Heart left ventricle (tissue), 16 donors: Measurements from ENCODE around the gene CDH12. TPM values are rescaled to one million over a fixed set of nuclear protein-coding genes. Genes with fewer than 3 reads are reported as not detected.

ENCODE experiments used
- ATAC-seq, 4 donors: fragments of 200-7000 bp; cut with Tn5 transposase; one replicate each; pipeline ENCODE4 v1.9.1; 2020 to 2022; ENCODE audit warnings: moderate library complexity in 4 of 4, mild to moderate bottlenecking in 3 of 4, moderate number of reproducible peaks in 1 of 4
- DNase-seq, 5 donors: peaks; one replicate each; pipeline ENCODE4 v3.0.0-alpha.2; 2020
- H3K27ac ChIP-seq, 12 donors: fragments of 200-600 bp; sonication (generic) in 4 of 12; one replicate each; pipeline versions ENCODE4 v1.5.0 to v1.8.0; 2016 to 2022; ENCODE audit warnings: mild to moderate bottlenecking in 2 of 12
- H3K27me3 ChIP-seq, 9 donors: fragments of 200-600 bp; sonication (generic) in 2 of 9; one replicate each; pipeline versions ENCODE4 v1.5.1 to v1.8.0; 2016 to 2022; ENCODE audit warnings: mild to moderate bottlenecking in 3 of 9
- H3K36me3 ChIP-seq, 9 donors: fragments of 200-600 bp; sonication (generic) in 2 of 9; one replicate each; pipeline versions ENCODE4 v1.5.0 to v1.8.0; 2018 to 2022; ENCODE audit warnings: mild to moderate bottlenecking in 2 of 9
- H3K4me1 ChIP-seq, 12 donors: fragments of 200-600 bp; sonication (generic) in 4 of 12; one replicate each; pipeline versions ENCODE4 v1.5.0 to v1.8.0; 2016 to 2022; ENCODE audit warnings: mild to moderate bottlenecking in 3 of 12
- H3K4me3 ChIP-seq, 12 donors: fragments of 200-600 bp; sonication (generic) in 4 of 12; one replicate each; pipeline versions ENCODE4 v1.5.0 to v1.8.0; 2017 to 2022; ENCODE audit warnings: mild to moderate bottlenecking in 9 of 12, moderate library complexity in 4 of 12
- H3K9me3 ChIP-seq, 12 donors: fragments of 200-600 bp; sonication (generic) in 4 of 12; one replicate each; pipeline versions ENCODE4 v1.5.0 to v1.8.0; 2016 to 2022; ENCODE audit warnings: mild to moderate bottlenecking in 1 of 12
- POLR2A ChIP-seq, 2 donors: fragments of 450-650 bp; IDR thresholded peaks; one replicate each; pipeline ENCODE4 v1.6.1; 2017; ENCODE audit warnings: antibody characterized with exemption in 2 of 2, mild to moderate bottlenecking in 2 of 2, moderate library complexity in 2 of 2
- WGBS, 4 donors: extraction: QIAGEN DNeasy Blood & Tissue Kit in 2 of 4; methylation state at CpG; one replicate each; pipeline versions ENCODE4 v1.1.5 to v1.1.7; 2013 to 2018; 5-methylcytosine and 5-hydroxymethylcytosine counted together
- intact Hi-C, 10 donors: fragments of 100-400 bp; cut with DNase I; formaldehyde crosslinking; loops; one replicate each; pipeline versions ENCODE4 v1.11.1 to v1.14.2; 2022
- polyA plus RNA-seq, 2 donors: library from polyadenylated mRNA; stranded (reverse); fragments of 200-250 nt; gene quantifications; one replicate each; pipeline ENCODE4 v1.2.3, GENCODE V29; 2013
- total RNA-seq, 9 donors: library from RNA; depleted of rRNA in 2 of 9; stranded (reverse); fragments of >200 nt in 2 of 9; fragmentation: NEBNext Ultra II Directional in 3 of 9; extraction: Animal tissue kit (Norgen Biotek cat#: 25700) in 3 of 9; gene quantifications; one replicate each; pipeline versions ENCODE4 v1.1.0 to v1.2.4, GENCODE V29; 2016 to 2023
- TF ChIP-seq, protein P1 (sequence below), 12 donors: fragments of 200-600 bp; sonication (generic) in 4 of 12; IDR thresholded peaks; one replicate each; pipeline versions ENCODE4 v1.5.0 to v1.8.0; 2018 to 2022; ENCODE audit warnings: antibody characterized with exemption in 12 of 12, mild to moderate bottlenecking in 5 of 12
- donor health status: ischemic (EF 13 %, LVEDD 7.1; RV severe dilation, severe dysfunction).
- donor health status: healthy with polysubstance abuse.
- donor health status: DM: no; HTN: yes; CAD: no.
- donor health status: DM: no; HTN: no; CAD: no.
- donor health status: ischemic (EF 25% LVEDD 6.9; RV normal size, moderate dysfunction).
- donor health status: ischemic (EF 25% LVEDD 5.7; RV mildly dilated, moderate dysfunction).
- donor health status: healthy.
- donor health status: DM: yes; HTN: yes; CAD: no.
- donor health status: ischemic (EF 35%, LVEDD 5.7; RV mildly dilated, moderate dysfunction).
- donor health status: nonischemic (EF 11% LVEDD 7.7; RV severe dilation, severe dysfunction).
- donor health status: DM: yes; HTN: yes; CAD: no.
- donor health status: PGD.
- donor health status: ischemic (EF 29% LVEDD 5.4; RV normal size, mild dysfunction).
- donor health status: nonischemic (EF 23%, LVEDD 6.1; RV moderate dilation, normal function).

The CDH12 gene
- total and polyA plus RNA-seq, 11 donors = 0.11 TPM; not detected in 10

DNA sequence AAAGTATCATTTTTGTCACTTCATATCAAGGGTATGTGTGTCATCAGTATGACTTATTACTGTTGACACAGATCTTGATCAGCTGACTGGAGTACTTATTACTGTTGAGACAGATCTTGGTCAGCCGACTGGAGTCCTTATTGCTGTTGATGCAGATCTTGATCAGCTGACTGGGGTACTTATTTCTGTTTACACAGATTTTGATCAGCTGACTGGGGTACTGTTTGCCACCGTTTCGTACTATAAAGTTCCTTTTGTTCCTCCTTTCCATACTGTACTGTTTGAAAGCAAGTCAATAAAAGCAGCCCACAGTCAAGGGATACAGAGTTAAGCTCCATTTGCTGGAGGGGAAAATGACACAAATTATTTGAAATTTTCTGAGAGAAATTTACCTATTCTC lies 347.3 kb downstream of the CDH12 start:
- WGBS, 4 donors = 47 to 70% (median 53%) methylated on average over 3 of the region's 3 CpGs
- ATAC-seq = no peak

DNA sequence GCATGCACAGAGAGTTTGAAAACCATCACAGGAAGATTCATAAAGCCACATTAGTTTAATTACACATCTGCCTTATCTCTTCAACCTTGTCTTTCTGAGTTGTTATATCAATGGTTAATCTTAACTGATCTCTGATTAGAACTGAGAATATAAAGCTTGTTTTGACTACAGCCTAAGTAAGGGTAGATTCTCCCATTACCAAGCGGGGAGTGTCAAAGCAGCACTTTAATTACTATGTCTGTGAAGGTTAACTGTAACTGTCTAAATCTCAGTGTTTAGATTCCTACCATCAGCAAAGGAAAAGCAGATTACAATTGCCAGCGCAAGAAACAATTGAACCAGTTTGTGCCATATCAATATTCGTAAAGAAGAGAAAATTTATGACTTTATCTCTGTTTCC lies 348.7 kb downstream of the CDH12 start:
- TF ChIP-seq POLR2A (IDR thresholded peaks at IDR 0.05) = no peak
- TF ChIP-seq, protein P1, sequence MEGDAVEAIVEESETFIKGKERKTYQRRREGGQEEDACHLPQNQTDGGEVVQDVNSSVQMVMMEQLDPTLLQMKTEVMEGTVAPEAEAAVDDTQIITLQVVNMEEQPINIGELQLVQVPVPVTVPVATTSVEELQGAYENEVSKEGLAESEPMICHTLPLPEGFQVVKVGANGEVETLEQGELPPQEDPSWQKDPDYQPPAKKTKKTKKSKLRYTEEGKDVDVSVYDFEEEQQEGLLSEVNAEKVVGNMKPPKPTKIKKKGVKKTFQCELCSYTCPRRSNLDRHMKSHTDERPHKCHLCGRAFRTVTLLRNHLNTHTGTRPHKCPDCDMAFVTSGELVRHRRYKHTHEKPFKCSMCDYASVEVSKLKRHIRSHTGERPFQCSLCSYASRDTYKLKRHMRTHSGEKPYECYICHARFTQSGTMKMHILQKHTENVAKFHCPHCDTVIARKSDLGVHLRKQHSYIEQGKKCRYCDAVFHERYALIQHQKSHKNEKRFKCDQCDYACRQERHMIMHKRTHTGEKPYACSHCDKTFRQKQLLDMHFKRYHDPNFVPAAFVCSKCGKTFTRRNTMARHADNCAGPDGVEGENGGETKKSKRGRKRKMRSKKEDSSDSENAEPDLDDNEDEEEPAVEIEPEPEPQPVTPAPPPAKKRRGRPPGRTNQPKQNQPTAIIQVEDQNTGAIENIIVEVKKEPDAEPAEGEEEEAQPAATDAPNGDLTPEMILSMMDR (IDR thresholded peaks at IDR 0.05) = no peak
- ATAC-seq = no peak
- Histone ChIP-seq H3K4me1 (no peaks in the 10 kb centered on the region), H3K4me3 (no peak overlapping the region), H3K27ac (no peak overlapping the region), H3K27me3 (no peaks in the 10 kb centered on the region), H3K36me3 (no peaks in the 10 kb centered on the region), H3K9me3 (no peaks in the 10 kb centered on the region)
- DNase-seq = no peak
- 69 to 80% (median 76%) methylated on average over 3 of the region's 3 CpGs for WGBS, 4 donors
- intact Hi-C loops = no loop called here

More for the DNA sequence above, 347.3 kb downstream of the CDH12 start:
- H3K27me3 ChIP-seq = peaks cover 0 to 2% (median 0%) of the 10 kb centered on the region in 9 donors
- H3K27ac ChIP-seq = no peak overlapping the region
- TF ChIP-seq, protein P1 (IDR thresholded peaks at IDR 0.05) = no peak
- no peak for TF ChIP-seq POLR2A (IDR thresholded peaks at IDR 0.05)
- no peak overlapping the region for H3K4me3 ChIP-seq
- no peak for DNase-seq
- intact Hi-C loops = no loop called here
- no peaks in the 10 kb centered on the region for H3K4me1 ChIP-seq
- no peaks in the 10 kb centered on the region for H3K9me3 ChIP-seq
- H3K36me3 ChIP-seq = no peaks in the 10 kb centered on the region

DNA sequence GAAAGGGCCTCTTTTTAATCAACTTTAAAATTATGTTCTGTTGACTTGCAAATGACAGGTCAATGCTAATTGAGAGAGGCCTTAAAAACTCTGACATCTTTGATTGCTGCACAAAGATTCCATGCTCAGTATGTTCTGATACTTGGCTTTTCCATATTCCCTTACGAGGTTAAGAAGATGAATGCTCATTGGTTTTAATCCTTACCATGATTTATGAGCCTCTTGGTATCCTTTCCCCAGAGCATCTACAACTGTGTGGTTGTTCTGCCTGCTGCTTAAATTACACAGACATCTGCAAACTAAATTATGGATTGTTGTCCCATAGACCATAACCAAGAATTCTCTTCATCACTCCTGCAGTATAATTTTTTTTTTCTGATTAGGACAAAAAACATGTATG lies 352.6 kb downstream of the CDH12 start:
- DNase-seq = no peak

DNA sequence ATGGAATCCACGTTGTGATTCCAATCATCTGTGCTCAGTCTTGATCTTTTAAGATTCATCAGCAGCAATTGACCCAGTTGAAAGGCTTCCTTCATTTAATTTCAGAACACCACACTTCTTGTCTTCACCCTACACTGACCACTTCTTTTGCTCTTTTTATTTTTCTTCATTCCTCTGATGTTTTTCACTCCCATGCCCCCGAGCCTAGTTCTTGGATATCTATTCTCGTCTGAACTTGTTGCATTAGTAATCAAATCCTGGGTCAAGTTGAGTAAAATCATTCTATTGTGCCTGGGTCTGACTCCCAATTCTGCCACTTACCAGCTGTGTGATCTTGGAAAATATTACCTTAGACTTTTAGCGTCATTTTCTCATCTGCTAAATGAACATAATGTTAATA lies 356.5 kb downstream of the CDH12 start:
- no peaks in the 10 kb centered on the region for H3K4me1 ChIP-seq
- no peak overlapping the region for H3K4me3 ChIP-seq
- no peak overlapping the region for H3K27ac ChIP-seq
- H3K9me3 ChIP-seq = no peaks in the 10 kb centered on the region
- DNase-seq (no peak), ATAC-seq (no peak)
- H3K36me3 ChIP-seq = no peaks in the 10 kb centered on the region
- WGBS, 4 donors = 46 to 58% (median 53%) methylated on average over 4 of the region's 4 CpGs
- TF ChIP-seq, protein P1 (IDR thresholded peaks at IDR 0.05) = no peak
- no peak for TF ChIP-seq POLR2A (IDR thresholded peaks at IDR 0.05)
- intact Hi-C loops = no loop called here
- H3K27me3 ChIP-seq = no peaks in the 10 kb centered on the region

More for the DNA sequence above, 352.6 kb downstream of the CDH12 start:
- H3K4me3 ChIP-seq = no peak overlapping the region
- H3K9me3 ChIP-seq = no peaks in the 10 kb centered on the region
- WGBS, 4 donors = 73 to 86% (median 77%) methylated on average over 1 of the region's 1 CpG
- TF ChIP-seq, protein P1 (IDR thresholded peaks at IDR 0.05) = no peak
- TF ChIP-seq POLR2A (IDR thresholded peaks at IDR 0.05) = no peak
- intact Hi-C loops = no loop called here
- H3K27ac ChIP-seq = no peak overlapping the region
- no peaks in the 10 kb centered on the region for H3K36me3 ChIP-seq
- no peak for ATAC-seq
- H3K27me3 ChIP-seq = no peaks in the 10 kb centered on the region
- no peaks in the 10 kb centered on the region for H3K4me1 ChIP-seq
